ENCODE measurements around the gene MAD2L2. TPM values are rescaled to one million over a fixed set of nuclear protein-coding genes. Genes with fewer than 3 reads are reported as not detected.

The MAD2L2 gene
- total RNA-seq, 1 experiment from 2014 or later: 93.8 TPM

DNA sequence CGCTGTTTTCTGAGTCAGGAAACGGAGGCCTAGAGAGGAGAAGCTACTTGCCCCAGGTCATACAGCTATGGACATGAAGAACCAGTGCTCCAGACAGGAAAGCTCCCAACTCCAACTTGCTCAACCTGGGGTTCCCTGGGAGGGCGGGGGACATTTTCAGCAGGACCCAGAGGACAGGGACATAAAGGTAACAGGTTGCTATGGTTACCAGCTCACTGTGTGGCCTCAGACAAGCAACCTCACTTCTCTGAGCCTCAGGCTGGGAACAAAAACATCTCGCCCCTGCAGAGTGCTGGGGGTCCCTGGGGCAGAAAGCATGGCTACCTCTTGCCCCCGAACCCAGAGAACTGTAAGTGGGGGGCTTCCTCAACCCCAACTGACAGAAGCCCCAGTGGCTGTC lies 42.8 kb downstream of the MAD2L2 start (continued):
- TF ChIP-seq EZH2phosphoT487 (IDR thresholded peaks at IDR 0.05; ENCODE audit: borderline replicate concordance): no peak
- TF ChIP-seq ATF3 (IDR thresholded peaks at IDR 0.05): no peak

GRCh38 chr1:11634365-11635192 lies 46.4 kb downstream of the MAD2L2 start:
- ChIA-PET CTCF (interaction anchor here (0.8 kb wide), 1 partner anchor 597 kb away, joined by 3 read pairs; no protein-coding TSS in a partner anchor), POLR2A (no interaction called here), RAD21 (ENCODE audit: low non-redundant PET in 1 of 2, low total read pairs in 2 of 2, uncharacterized antibody in 2 of 2, unreplicated experiment in 2 of 2) (no interaction called here)
- H4K20me1 ChIP-seq (ENCODE audit: insufficient read depth): no peaks in the 10 kb centered on the region
- no peak for ATAC-seq
- TF ChIP-seq EZH2phosphoT487 (IDR thresholded peaks at IDR 0.05; ENCODE audit: borderline replicate concordance) (no peak), YY1 (IDR thresholded peaks at IDR 0.05; ENCODE audit: extremely low read depth, insufficient replicate concordance, low read depth, low read length) (no peak), EZH2 (IDR thresholded peaks at IDR 0.05) (no peak), RAD21 (IDR thresholded peaks at IDR 0.05; ENCODE audit: low read depth) (no peak), JUND (IDR thresholded peaks at IDR 0.05) (no peak), FOSL1 (IDR thresholded peaks at IDR 0.05; ENCODE audit: low read depth) (no peak), ATF3 (IDR thresholded peaks at IDR 0.05) (no peak), POLR2AphosphoS5 (IDR thresholded peaks at IDR 0.05; ENCODE audit: low read depth, low read length) (no peak), ELF1 (IDR thresholded peaks at IDR 0.05; ENCODE audit: borderline replicate concordance, low read depth) (no peak), SRF (IDR thresholded peaks at IDR 0.05; ENCODE audit: low read depth) (no peak), EGR1 (IDR thresholded peaks at IDR 0.05; ENCODE audit: low read depth) (no peak), CEBPB (IDR thresholded peaks at IDR 0.05; ENCODE audit: low read depth) (no peak), SP1 (IDR thresholded peaks at IDR 0.05; ENCODE audit: low read depth) (no peak), MAX (IDR thresholded peaks at IDR 0.05) (no peak), TCF7L2 (IDR thresholded peaks at IDR 0.05; ENCODE audit: borderline replicate concordance, extremely low read depth, insufficient read depth, insufficient read length) (no peak)
- TF ChIP-seq, protein P1, sequence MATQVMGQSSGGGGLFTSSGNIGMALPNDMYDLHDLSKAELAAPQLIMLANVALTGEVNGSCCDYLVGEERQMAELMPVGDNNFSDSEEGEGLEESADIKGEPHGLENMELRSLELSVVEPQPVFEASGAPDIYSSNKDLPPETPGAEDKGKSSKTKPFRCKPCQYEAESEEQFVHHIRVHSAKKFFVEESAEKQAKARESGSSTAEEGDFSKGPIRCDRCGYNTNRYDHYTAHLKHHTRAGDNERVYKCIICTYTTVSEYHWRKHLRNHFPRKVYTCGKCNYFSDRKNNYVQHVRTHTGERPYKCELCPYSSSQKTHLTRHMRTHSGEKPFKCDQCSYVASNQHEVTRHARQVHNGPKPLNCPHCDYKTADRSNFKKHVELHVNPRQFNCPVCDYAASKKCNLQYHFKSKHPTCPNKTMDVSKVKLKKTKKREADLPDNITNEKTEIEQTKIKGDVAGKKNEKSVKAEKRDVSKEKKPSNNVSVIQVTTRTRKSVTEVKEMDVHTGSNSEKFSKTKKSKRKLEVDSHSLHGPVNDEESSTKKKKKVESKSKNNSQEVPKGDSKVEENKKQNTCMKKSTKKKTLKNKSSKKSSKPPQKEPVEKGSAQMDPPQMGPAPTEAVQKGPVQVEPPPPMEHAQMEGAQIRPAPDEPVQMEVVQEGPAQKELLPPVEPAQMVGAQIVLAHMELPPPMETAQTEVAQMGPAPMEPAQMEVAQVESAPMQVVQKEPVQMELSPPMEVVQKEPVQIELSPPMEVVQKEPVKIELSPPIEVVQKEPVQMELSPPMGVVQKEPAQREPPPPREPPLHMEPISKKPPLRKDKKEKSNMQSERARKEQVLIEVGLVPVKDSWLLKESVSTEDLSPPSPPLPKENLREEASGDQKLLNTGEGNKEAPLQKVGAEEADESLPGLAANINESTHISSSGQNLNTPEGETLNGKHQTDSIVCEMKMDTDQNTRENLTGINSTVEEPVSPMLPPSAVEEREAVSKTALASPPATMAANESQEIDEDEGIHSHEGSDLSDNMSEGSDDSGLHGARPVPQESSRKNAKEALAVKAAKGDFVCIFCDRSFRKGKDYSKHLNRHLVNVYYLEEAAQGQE (IDR thresholded peaks at IDR 0.05; ENCODE audit: low read depth): no peak
- peaks cover 36% of the 10 kb centered on the region for H3K27me3 ChIP-seq (ENCODE audit: insufficient read depth, low read length)
- no peak overlapping the region for H3K9ac ChIP-seq (ENCODE audit: low read length)
- no peaks in the 10 kb centered on the region for H3K79me2 ChIP-seq (ENCODE audit: insufficient read depth, low read length)
- no peak overlapping the region for H3K27ac ChIP-seq (ENCODE audit: low read depth, low read length)
- no TSS peak for BruUV-seq (replicated peaks)
- no peak overlapping the region for H2AFZ ChIP-seq (ENCODE audit: low read depth, low read length, poor library complexity, severe bottlenecking)
- H3K9me2 ChIP-seq (ENCODE audit: insufficient read depth): no peaks in the 10 kb centered on the region
- no peak overlapping the region for H3K4me2 ChIP-seq (ENCODE audit: low read length)
- H3K4me3 ChIP-seq (replicated peaks in 1 of 2; ENCODE audit: low read depth in 1 of 2, low read length in 2 of 2): no peak overlapping the region
- no peaks in the 10 kb centered on the region for H3K4me1 ChIP-seq (ENCODE audit: control insufficient read depth in 1 of 2, insufficient read depth in 2 of 2, low read length in 2 of 2)
- H3K36me3 ChIP-seq (ENCODE audit: control insufficient read depth in 1 of 2, insufficient read depth in 2 of 2, low read length in 2 of 2): no peaks in the 10 kb centered on the region
- H3K9me3 ChIP-seq (ENCODE audit: control insufficient read depth in 1 of 2, insufficient read depth in 1 of 2, low read depth in 1 of 2, low read length in 2 of 2): no peaks in the 10 kb centered on the region
- intact Hi-C loops (cut with micrococcal nuclease): no loop called here
- DNase-seq (ENCODE audit: low read depth, low spot score): no peak

Data from HCT116 (cell line).